Endometrial microvascular endothelial cells (primary cell): Measurements from ENCODE around the gene A3GALT2. TPM values are rescaled to one million over a fixed set of nuclear protein-coding genes. Genes with fewer than 3 reads are reported as not detected.

Source experiments
- in situ Hi-C: cut with HindIII; loops from 2 replicates; pipeline ENCODE4 v1.10.0; 2017; ENCODE audit warnings: low sequenced_read_pairs, low pct_unique_long_range_greater_than_20kb; ENCODE audit errors: inconsistent ontology term
- total RNA-seq: library from RNA; depleted of rRNA; stranded (reverse); fragments of >200 nt; gene quantifications from one replicate; pipeline ENCODE4 v1.2.3, GENCODE V29; 2015; ENCODE audit errors: inconsistent ontology term

Gene A3GALT2
- total RNA-seq, 1 donor from 2014 or later = not detected

GRCh38 chr1:33281554-33282303 lies 39.2 kb downstream of the A3GALT2 start:
- in situ Hi-C loops = no loop called here

- in situ Hi-C loops = no loop called here
These were observed 40.7 kb downstream of the A3GALT2 start for GRCh38 chr1:33280091-33280661.

- in situ Hi-C loops = no loop called here
These were observed 43.3 kb downstream of the A3GALT2 start for GRCh38 chr1:33277488-33278084.

- in situ Hi-C loops = no loop called here
These were observed 44.2 kb downstream of the A3GALT2 start for GRCh38 chr1:33276573-33277298.

GRCh38 chr1:33275706-33276572 lies 45.0 kb downstream of the A3GALT2 start:
- in situ Hi-C loops = no loop called here

GRCh38 chr1:33275195-33275594 lies 45.7 kb downstream of the A3GALT2 start:
- in situ Hi-C loops = no loop called here

- in situ Hi-C loops = no loop called here
These were observed 46.5 kb downstream of the A3GALT2 start for GRCh38 chr1:33274446-33274845.

- in situ Hi-C loops = no loop called here
These were observed 46.9 kb downstream of the A3GALT2 start for GRCh38 chr1:33273961-33274371.

GRCh38 chr1:33273406-33273805 lies 47.5 kb downstream of the A3GALT2 start:
- in situ Hi-C loops = no loop called here

- in situ Hi-C loops = no loop called here
These were observed 48.0 kb downstream of the A3GALT2 start for GRCh38 chr1:33272930-33273329.

GRCh38 chr1:33272509-33272908 lies 48.4 kb downstream of the A3GALT2 start:
- in situ Hi-C loops = no loop called here

GRCh38 chr1:33271666-33272505 lies 49.0 kb downstream of the A3GALT2 start:
- in situ Hi-C loops = no loop called here

- in situ Hi-C loops = no loop called here
These were observed 50.0 kb downstream of the A3GALT2 start for GRCh38 chr1:33270808-33271465.

GRCh38 chr1:33270379-33270778 lies 50.5 kb downstream of the A3GALT2 start:
- in situ Hi-C loops = no loop called here

- in situ Hi-C loops = no loop called here
These were observed 51.3 kb downstream of the A3GALT2 start for GRCh38 chr1:33269621-33270020.

- in situ Hi-C loops = no loop called here
These were observed 51.8 kb downstream of the A3GALT2 start for GRCh38 chr1:33268927-33269610.

GRCh38 chr1:33268457-33268856 lies 52.4 kb downstream of the A3GALT2 start:
- in situ Hi-C loops = no loop called here
